Adipocyte (in vitro differentiated cells): Measurements from ENCODE around the gene LRWD1.

Experiments used
- DNase-seq: peaks from one replicate; pipeline ENCODE4 v3.0.0-alpha.2; 2015; ENCODE audit warnings: low read depth
- H3K27me3 ChIP-seq: replicated peaks from 2 replicates; pipeline ENCODE4 v1.7.0; 2013; ENCODE audit warnings: mild to moderate bottlenecking, low read length, moderate library complexity; ENCODE audit not compliant: control insufficient read depth, insufficient read depth
- H3K36me3 ChIP-seq: 2 replicates; pipeline ENCODE4 v1.7.0; 2013; ENCODE audit warnings: low read length, mild to moderate bottlenecking, moderate library complexity; ENCODE audit not compliant: control insufficient read depth, insufficient read depth, severe bottlenecking
- H3K4me1 ChIP-seq: 2 replicates; pipeline ENCODE4 v1.7.0; 2013; ENCODE audit warnings: mild to moderate bottlenecking, low read length, moderate library complexity; ENCODE audit not compliant: control insufficient read depth, insufficient read depth
- H3K4me3 ChIP-seq: 2 replicates; pipeline ENCODE4 v1.7.0; 2013; ENCODE audit warnings: mild to moderate bottlenecking, low read length, moderate library complexity
- H3K9ac ChIP-seq: 2 replicates; pipeline ENCODE4 v1.7.0; 2013; ENCODE audit warnings: mild to moderate bottlenecking, low read length, moderate library complexity
- H3K9me3 ChIP-seq: 2 replicates; pipeline ENCODE4 v1.7.0; 2013; ENCODE audit warnings: mild to moderate bottlenecking, low read length, moderate library complexity; ENCODE audit not compliant: control insufficient read depth

Gene LRWD1

DNA sequence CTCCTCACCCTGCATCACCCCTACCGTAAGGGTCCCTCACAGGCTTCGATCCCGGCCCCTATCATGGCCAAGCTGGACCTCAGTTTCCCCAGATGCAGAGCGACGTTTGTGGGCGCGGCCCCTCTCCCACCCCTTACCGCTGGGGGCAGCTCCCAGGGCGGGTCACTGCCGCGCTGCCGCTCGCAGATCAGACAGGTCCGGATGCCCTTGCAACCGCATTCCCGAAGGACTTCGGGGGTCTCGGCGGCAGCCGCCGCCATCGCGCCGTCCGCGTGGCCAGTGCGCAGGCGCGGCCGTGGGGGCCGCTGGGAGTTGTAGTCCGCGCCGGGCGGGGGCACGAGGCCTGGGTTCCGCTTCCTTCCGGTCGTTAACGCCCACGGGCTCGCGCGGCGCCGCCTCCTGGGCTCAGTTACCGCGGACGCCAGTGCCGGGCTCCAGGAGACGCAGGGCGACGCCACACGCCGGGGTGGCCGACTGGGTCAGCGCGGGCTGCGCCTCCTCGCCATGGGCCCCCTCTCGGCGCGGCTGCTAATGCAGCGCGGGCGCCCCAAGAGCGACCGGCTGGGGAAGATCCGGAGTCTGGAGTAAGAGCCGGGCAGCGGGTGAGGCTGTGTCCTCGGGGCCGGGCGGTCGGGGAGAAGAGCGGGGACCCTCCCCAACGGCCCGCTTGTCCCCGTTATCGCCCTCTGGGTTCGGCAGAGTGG lies at the start of gene LRWD1, which contains the start of gene ALKBH4:
Gene LRWD1, plus strand, starts transcription at position 408 of the 704 bp plus-strand sequence. Its CDS starts 97 bp downstream, at position 505.
Gene ALKBH4, minus strand, starts transcription at position 287 of the 704 bp plus-strand sequence. Its CDS starts 27 bp downstream, at position 260.
- Histone ChIP-seq H3K9me3 (no peaks in the 10 kb centered on the region), H3K4me3 (peak within 1 kb of the TSS; percentile 100), H3K36me3 (no peaks in the 10 kb centered on the region), H3K4me1 (peaks cover 16% of the 10 kb centered on the region), H3K27me3 (no peaks in the 10 kb centered on the region), H3K9ac (peak within 1 kb of the TSS; percentile 100)
- DNase-seq, result peak; percentile 97

DNA sequence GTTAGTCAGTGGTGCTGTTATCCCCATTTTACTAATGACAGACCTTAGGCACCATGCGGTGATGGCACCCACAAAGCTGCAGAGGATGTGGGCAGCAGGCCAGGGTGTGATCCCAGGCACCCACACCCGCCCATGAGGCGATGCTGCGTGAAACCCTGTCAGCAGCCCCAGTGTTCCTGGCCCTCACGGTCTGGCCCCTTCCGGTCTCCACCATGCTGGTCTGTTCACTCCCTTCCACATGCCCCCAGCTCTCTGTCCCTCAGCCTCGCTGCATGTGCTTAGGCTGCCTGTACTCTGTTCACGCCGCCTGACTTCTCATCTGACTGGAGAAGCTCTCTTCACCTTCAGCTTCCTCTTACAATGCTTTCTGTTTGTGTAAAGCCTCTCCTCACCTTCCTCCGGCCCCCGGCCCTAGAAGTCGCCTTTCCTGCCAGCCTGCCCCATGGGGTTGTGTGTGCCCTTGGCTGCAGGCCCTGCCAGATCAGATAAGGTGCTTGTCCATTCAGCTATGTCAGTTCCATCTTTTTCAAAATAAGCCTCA lies 49.0 kb upstream of the LRWD1 start:
- Histone ChIP-seq H3K36me3 (peaks cover 80% of the 10 kb centered on the region), H3K27me3 (no peaks in the 10 kb centered on the region), H3K9me3 (no peaks in the 10 kb centered on the region), H3K9ac (no peak overlapping the region), H3K4me1 (peaks cover 8% of the 10 kb centered on the region), H3K4me3 (no peak overlapping the region)
- no peak for DNase-seq

DNA sequence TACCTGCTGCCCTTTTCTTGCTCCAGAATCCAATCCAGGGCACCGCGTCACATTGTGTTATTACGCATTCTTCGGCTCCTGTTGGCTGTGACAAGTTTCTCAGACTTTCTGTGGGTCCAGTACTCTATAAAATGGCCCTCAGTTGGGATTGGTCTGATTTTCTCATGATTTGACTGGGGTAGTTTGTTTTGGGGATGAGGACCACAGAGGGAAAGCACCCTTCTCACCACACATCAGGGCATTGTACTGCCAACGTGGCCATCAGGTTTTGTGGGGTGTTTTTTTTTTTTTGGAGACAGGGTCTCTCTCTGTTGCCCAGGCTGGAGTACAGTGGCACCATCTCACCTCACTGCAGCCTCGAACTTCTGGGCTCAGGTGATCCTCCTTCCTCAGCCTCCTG lies 48.4 kb upstream of the LRWD1 start:
- no peak for DNase-seq
- H3K4me1 ChIP-seq, result peaks cover 8% of the 10 kb centered on the region
- H3K9ac ChIP-seq, result no peak overlapping the region
- no peak overlapping the region for H3K4me3 ChIP-seq
- H3K36me3 ChIP-seq, result peaks cover 80% of the 10 kb centered on the region
- no peaks in the 10 kb centered on the region for H3K9me3 ChIP-seq
- no peaks in the 10 kb centered on the region for H3K27me3 ChIP-seq

- Histone ChIP-seq H3K36me3 (peaks cover 77% of the 10 kb centered on the region), H3K9me3 (no peaks in the 10 kb centered on the region)
Measured at GRCh38 chr7:102417105-102417504, 47.7 kb upstream of the LRWD1 start.

DNA sequence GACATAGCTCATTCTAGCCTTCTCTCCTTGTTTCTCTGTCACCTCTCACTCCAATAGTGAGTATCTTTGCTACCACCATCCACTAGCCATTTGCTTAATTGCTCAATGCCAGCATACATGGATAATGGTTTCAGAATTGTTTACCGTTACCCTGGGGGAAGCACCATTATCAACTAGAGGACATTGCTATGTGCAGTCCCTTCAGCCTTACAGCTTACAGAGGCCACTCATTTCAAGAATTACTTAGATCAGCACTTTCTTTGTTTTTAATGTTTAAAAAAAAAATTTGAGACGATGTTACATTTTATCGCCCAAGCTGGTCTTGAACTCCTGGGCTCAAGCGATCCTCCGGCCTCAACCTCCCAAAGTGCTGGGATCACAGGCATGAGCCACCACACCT lies 46.2 kb upstream of the LRWD1 start:
- DNase-seq, result no peak
- Histone ChIP-seq H3K4me1 (no peaks in the 10 kb centered on the region), H3K36me3 (peaks cover 72% of the 10 kb centered on the region), H3K4me3 (no peak overlapping the region), H3K27me3 (no peaks in the 10 kb centered on the region), H3K9ac (no peak overlapping the region), H3K9me3 (no peaks in the 10 kb centered on the region)

More at GRCh38 chr7:102417105-102417504, 47.7 kb upstream of the LRWD1 start:
- no peak for DNase-seq
- Histone ChIP-seq H3K4me1 (peaks cover 8% of the 10 kb centered on the region), H3K4me3 (no peak overlapping the region), H3K27me3 (no peaks in the 10 kb centered on the region), H3K9ac (no peak overlapping the region)

DNA sequence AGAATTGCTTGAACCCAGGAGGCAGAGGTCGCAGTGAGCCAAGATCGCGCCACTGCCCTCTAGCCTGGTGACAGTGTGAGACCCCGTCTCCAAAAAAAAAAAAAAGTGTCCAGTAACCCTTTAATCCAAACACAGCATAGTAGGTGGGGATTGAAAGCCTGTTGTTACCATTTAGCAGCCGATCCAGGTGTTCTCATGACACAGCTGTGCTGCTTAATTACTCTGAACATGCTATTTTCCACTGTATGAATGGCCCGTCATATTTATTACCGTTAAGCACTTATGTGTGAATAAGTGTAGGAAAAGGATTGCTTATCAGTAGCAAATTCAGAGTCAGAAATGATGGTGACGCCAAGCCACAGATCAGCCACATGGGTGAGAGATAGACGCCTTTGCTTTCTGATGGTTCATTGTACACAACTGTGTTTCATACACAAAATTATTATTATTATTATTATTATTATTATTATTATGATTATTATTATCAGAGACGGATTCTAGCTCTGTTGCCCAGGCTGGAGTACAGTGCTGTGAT lies 43.0 kb upstream of the LRWD1 start:
- no peak overlapping the region for H3K4me3 ChIP-seq
- DNase-seq, result no peak

DNA sequence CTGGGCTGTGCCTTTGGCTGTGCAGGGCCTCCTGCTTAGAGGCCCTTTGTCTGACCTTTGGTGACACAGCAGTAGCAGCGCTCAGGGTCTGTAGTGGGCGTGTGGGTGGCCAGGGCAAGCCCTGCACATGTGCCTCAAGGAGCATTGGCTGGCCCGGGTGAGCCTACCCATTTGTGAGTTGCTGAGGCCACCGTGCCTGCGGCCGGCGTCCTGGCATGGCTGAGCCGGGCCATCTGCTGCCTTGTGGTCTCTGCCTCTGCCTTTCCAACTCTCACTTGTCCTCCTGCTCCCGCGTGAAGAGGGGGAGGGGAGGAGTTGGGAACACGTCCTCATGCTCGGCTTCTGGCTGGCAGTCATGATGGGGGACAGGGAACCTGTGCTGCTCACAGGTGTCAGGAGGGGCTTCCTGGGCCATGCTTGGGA lies 40.6 kb upstream of the LRWD1 start:
- DNase-seq, result no peak
- H3K4me1 ChIP-seq, result peaks cover 9% of the 10 kb centered on the region
- H3K27me3 ChIP-seq, result no peaks in the 10 kb centered on the region
- no peaks in the 10 kb centered on the region for H3K9me3 ChIP-seq
- H3K4me3 ChIP-seq, result no peak overlapping the region
- no peak overlapping the region for H3K9ac ChIP-seq
- peaks cover 51% of the 10 kb centered on the region for H3K36me3 ChIP-seq

More for the DNA sequence above, 43.0 kb upstream of the LRWD1 start:
- no peak overlapping the region for H3K9ac ChIP-seq
- no peaks in the 10 kb centered on the region for H3K27me3 ChIP-seq
- peaks cover 9% of the 10 kb centered on the region for H3K4me1 ChIP-seq
- peaks cover 66% of the 10 kb centered on the region for H3K36me3 ChIP-seq
- no peaks in the 10 kb centered on the region for H3K9me3 ChIP-seq

GRCh38 chr7:102424787-102425218 lies 40.0 kb upstream of the LRWD1 start:
- Histone ChIP-seq H3K4me3 (no peak overlapping the region), H3K4me1 (peaks cover 9% of the 10 kb centered on the region), H3K9ac (no peak overlapping the region), H3K27me3 (no peaks in the 10 kb centered on the region), H3K9me3 (no peaks in the 10 kb centered on the region), H3K36me3 (peaks cover 47% of the 10 kb centered on the region)
- DNase-seq, result no peak

GRCh38 chr7:102425639-102426267 lies 39.0 kb upstream of the LRWD1 start:
- H3K36me3 ChIP-seq, result peaks cover 43% of the 10 kb centered on the region
- DNase-seq, result no peak

DNA sequence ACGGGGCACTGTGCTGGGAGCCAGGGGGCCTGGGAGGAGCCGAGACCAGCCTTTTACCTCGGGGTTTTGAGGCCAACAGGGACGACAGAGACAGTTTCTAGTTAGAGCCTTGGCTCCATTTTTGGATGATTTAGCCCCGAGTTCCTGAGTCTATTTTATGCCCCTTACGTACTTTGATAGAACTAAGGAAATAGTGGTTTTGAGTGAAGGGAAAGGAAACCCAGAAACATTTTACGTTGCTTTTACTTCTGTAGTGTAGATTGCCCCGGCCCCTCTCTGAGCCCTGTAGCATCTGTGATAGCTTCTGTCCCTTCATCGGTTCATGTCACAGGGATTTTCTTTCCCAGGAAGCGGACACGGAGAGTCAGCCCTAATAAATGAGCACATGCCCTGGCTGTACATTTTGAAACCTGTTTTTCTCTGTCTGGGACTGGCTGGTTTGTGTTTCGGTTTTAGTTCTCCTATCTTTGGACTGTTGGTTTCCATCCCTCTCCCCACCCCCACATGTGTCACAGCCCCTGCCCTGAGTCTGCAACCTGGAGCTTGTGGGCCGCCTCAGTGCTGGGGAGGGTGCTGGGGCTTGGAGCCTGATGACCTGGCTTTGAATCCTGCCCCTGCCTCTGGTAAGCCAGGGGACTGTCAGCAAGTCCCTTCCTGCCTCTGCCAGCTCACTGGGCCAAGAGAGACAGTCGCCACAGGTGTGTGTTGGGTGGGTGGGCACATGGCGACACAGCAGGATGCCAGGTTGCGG lies 38.3 kb upstream of the LRWD1 start:
- Histone ChIP-seq H3K4me3 (no peak overlapping the region), H3K9me3 (no peaks in the 10 kb centered on the region), H3K9ac (no peak overlapping the region), H3K27me3 (no peaks in the 10 kb centered on the region), H3K36me3 (peaks cover 36% of the 10 kb centered on the region), H3K4me1 (peaks cover 9% of the 10 kb centered on the region)
- DNase-seq, result no peak

More at GRCh38 chr7:102425639-102426267, 39.0 kb upstream of the LRWD1 start:
- Histone ChIP-seq H3K4me1 (peaks cover 9% of the 10 kb centered on the region), H3K9me3 (no peaks in the 10 kb centered on the region), H3K27me3 (no peaks in the 10 kb centered on the region), H3K4me3 (no peak overlapping the region), H3K9ac (no peak overlapping the region)
